GM21576 (cell line): ENCODE results near the gene GABRG2.

ENCODE experiments used
- ATAC-seq: cut with Tn5 transposase; IDR thresholded peaks from one replicate; pipeline ENCODE4 v1.9.1; 2021; ENCODE audit warnings: mild to moderate bottlenecking, moderate library complexity; ENCODE audit not compliant: unreplicated experiment

Gene GABRG2

GRCh38 chr5:162187371-162187770 is 119.8 kb downstream of the GABRG2 start:
- no peak for ATAC-seq

GRCh38 chr5:162189719-162190118 is 122.1 kb downstream of the GABRG2 start:
- ATAC-seq: no peak

- no peak for ATAC-seq
Observed at GRCh38 chr5:162193012-162193411, 125.4 kb downstream of the GABRG2 start.

- ATAC-seq: no peak
Observed at GRCh38 chr5:162196351-162196750, 128.8 kb downstream of the GABRG2 start.

- no peak for ATAC-seq
Observed at GRCh38 chr5:162202285-162202880, 134.8 kb downstream of the GABRG2 start.
